Astrocyte of the cerebellum (primary cell): ENCODE data around the gene ACADM.
"Not testable (repeated sequence)": the region's sequence is repeated elsewhere in the genome, so short reads cannot be mapped to it uniquely, and the experiment has no call there.

ENCODE experiments used
- DNase-seq: peaks from one replicate; pipeline ENCODE4 v3.0.0-alpha.2; 2011; ENCODE audit warnings: low read depth
- H3K4me3 ChIP-seq: 2 replicates; pipeline ENCODE4 v1.5.1; 2011; ENCODE audit warnings: mild to moderate bottlenecking, low read depth, low read length, moderate library complexity
- in situ Hi-C: cut with HindIII; loops from 2 replicates; pipeline ENCODE4 v1.10.0; 2017; ENCODE audit warnings: low sequenced_read_pairs
- TF ChIP-seq, protein P1 (sequence below): IDR thresholded peaks from 2 replicates; pipeline ENCODE4 v1.5.1; 2012; ENCODE audit warnings: low read length, low read depth, moderate library complexity, mild to moderate bottlenecking; ENCODE audit errors: missing control alignments

ACADM gene

DNA sequence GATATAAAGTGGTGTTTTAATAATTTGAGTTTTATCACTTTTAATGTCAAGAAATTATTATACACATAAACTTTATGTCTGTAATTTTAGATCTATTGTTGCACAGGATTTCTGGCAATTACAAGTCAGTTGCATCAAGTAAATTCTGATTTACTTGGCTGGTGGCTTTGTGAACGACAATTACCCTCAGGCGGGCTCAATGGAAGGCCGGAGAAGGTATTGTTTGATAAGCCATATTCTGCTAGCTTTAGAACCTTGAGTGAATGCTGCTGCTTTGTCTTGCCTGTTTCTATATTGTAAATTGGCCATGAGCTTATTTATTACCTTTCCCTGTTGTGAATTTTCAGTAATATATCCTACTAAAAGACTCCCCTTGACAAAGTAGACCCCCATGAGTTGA is 67.6 kb downstream of the ACADM start:
- TF ChIP-seq, protein P1, sequence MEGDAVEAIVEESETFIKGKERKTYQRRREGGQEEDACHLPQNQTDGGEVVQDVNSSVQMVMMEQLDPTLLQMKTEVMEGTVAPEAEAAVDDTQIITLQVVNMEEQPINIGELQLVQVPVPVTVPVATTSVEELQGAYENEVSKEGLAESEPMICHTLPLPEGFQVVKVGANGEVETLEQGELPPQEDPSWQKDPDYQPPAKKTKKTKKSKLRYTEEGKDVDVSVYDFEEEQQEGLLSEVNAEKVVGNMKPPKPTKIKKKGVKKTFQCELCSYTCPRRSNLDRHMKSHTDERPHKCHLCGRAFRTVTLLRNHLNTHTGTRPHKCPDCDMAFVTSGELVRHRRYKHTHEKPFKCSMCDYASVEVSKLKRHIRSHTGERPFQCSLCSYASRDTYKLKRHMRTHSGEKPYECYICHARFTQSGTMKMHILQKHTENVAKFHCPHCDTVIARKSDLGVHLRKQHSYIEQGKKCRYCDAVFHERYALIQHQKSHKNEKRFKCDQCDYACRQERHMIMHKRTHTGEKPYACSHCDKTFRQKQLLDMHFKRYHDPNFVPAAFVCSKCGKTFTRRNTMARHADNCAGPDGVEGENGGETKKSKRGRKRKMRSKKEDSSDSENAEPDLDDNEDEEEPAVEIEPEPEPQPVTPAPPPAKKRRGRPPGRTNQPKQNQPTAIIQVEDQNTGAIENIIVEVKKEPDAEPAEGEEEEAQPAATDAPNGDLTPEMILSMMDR: no peak
- in situ Hi-C loops: no loop called here
- H3K4me3 ChIP-seq: no peak overlapping the region
- no peak for DNase-seq

DNA sequence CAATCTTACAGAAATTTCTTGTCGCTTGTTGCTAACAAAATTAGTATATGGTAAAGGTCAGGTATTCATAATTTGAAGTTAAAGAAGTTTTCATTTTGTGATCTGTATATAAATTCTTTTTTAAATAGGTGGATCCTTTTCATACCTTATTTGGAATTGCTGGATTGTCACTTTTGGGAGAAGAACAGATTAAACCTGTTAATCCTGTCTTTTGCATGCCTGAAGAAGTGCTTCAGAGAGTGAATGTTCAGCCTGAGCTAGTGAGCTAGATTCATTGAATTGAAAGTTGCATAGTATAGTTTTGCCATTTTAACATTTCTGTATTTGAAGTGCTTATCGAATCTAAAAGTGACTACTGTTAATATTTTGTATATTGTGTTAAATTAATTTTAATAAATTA is 69.9 kb downstream of the ACADM start:
- no peak overlapping the region for H3K4me3 ChIP-seq
- DNase-seq: no peak
- TF ChIP-seq, protein P1: no peak
- in situ Hi-C loops: no loop called here

DNA sequence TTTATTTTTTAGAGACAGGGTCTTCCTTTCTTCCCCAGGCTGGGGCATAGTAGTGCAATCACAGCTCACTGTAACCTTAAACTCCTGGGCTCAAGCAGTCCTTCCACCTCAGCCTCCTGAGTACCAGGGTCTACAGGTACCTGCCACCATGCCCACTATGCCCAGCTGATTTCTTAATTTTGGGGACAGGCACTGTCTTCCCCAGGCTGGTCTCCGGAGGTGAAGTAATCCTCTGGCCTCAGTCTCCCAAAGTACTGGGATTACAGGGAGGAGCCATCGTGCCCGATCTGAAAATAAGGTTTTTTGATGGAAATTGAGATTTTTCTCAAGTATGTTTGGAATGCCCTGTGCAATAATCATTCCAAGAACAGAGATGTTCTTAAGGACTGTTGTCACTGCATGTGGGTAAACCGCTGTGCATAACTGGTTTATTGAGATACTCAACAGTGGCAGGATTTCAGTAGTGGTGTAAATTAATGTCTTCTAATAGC is 71.2 kb downstream of the ACADM start:
- TF ChIP-seq, protein P1: no peak
- DNase-seq: no peak
- in situ Hi-C loops: no loop called here
- H3K4me3 ChIP-seq: no peak overlapping the region

DNA sequence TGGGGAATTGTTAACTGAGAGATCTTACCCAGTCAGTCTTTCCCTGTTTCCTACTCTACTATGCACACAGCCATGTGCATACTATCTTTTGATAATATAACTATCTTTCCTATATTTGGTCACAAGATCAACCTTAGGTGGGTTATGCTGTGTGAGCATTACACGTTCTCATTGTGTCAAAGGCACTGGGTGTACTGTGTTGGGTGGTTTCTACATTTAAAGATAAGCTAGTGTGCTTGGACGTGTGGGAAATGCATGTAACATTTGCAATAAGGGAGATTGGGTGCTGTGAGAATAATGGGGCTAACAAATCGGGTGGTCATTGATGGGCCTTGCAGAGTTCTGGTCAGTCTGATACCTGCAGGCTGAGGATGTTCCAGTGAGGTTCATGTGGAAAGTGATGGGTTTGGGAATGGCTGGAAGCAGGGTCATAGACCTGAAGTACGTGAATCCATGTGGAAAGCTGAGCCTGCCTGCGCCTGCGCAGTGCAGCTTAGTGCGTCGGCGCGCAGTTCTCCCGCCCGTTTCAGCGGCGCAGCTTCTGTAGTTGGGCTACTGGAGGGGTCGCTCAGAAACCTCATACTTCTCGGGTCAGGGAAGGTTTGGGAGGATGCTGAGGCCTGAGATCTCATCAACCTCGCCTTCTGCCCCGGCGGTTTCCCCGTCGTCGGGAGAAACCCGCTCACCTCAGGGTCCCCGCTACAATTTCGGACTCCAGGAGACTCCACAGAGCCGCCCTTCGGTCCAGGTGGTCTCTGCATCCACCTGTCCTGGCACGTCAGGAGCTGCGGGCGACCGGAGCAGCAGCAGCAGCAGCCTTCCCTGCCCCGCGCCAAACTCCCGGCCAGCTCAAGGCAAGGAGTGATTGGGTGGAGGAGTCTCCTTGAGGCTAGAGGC is 72.1 kb downstream of the ACADM start, which contains the start of gene MSH4:
Gene MSH4 (plus strand): TSS at position 507 of the 897 bp plus-strand sequence. CDS start 104 bp downstream, at position 611.
- DNase-seq: no peak
- TF ChIP-seq, protein P1: no peak
- in situ Hi-C loops: no loop called here
- H3K4me3 ChIP-seq: no peak within 1 kb of the TSS

DNA sequence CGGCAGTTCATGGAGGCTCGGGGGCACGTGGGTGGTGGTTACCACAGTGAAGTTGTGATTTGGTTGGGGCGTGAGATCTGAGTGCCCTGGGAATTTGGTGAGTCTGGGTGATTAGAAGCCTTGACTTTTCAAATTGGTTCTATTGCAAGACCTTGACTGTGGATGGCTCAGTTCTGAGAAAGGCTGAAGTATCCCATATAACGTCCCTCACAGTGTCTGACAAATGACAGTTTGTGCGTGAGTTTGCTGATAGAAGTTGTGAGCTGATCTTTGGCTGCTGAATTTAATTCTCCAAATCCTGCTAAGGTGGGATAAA is 72.7 kb downstream of the ACADM start:
- no peak overlapping the region for H3K4me3 ChIP-seq
- no peak for DNase-seq
- TF ChIP-seq, protein P1: no peak
- in situ Hi-C loops: no loop called here

DNA sequence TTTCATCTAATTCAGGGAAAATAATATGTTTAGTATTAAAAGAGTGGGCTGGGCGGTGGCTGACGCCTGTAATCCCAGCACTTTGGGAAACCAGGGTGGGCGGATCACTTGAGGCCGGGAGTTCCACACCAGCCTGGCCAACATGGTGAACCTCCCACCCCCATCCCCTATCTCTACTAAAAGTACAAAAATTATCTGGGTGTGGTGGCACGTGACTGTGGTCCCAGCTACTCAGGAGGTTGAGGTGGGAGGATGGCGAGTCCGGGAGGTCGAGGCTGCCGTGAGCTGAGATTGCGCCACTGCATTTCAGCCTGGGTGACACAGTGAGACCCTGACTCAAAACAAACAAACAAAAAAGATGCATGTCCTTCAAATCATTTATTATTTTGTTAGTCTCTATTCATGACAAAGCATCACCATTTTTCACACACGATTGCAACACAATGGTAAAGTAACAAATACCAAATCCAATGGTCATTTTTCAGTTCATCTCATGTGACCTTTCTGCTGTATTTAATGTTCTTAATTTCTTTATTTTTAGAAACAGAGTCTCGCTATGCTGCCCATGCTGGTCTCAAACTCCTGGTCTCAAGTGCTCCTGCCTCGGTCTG is 73.2 kb downstream of the ACADM start:
- H3K4me3 ChIP-seq: no peak overlapping the region
- TF ChIP-seq, protein P1: no peak
- DNase-seq: no peak
- in situ Hi-C loops: no loop called here

DNA sequence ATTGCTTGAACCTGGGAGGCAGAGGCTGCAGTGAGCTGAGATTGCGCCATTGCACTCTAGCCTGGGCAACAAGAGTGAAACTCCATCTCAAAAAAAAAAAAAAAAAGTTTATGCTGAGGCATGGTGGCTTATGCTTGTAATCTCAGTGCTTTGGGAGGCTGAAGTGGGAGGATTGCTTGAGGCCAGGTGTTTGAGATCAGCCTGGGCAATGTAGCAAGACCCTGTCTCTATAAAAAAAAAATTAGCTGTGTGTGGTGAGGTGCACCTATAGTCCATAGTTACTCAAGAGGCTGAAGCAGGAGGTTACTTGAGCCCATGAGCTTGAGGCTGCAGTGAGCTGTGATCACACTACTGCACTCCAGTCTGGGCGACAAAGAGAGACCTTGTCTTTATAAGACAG is 77.0 kb downstream of the ACADM start:
- DNase-seq, H3K4me3 ChIP-seq, in situ Hi-C loops: not testable (repeated sequence)
